Astrocyte (in vitro differentiated cells and primary cell): ENCODE data around the gene MUC6. TPM values are rescaled to one million over a fixed set of nuclear protein-coding genes. Genes with fewer than 3 reads are reported as not detected.

ENCODE experiments used
- DNase-seq: peaks from one replicate; pipeline ENCODE4 v3.0.0-alpha.2; 2010; ENCODE audit warnings: low read depth
- FAIRE-seq: peaks from 2 replicates; lab custom pipeline; 2011; peaks lifted over from hg19 to GRCh38; lab: Jason Lieb, UNC
- H2AFZ ChIP-seq: 2 replicates; pipeline ENCODE4 v1.6.0; 2012; ENCODE audit warnings: low read depth, low read length, inconsistent platforms
- H3K27ac ChIP-seq: 2 replicates; pipeline ENCODE4 v1.5.1; 2011; ENCODE audit warnings: low read depth, low read length, inconsistent platforms
- H3K27me3 ChIP-seq: 2 replicates; pipeline ENCODE4 v1.6.0; 2011; ENCODE audit warnings: low read length, inconsistent platforms; ENCODE audit not compliant: insufficient read depth
- H3K36me3 ChIP-seq: 2 replicates; pipeline ENCODE4 v1.5.1; 2011; ENCODE audit warnings: low read length, inconsistent platforms; ENCODE audit not compliant: insufficient read depth
- H3K4me1 ChIP-seq: 2 replicates; pipeline ENCODE4 v1.5.1; 2011; ENCODE audit warnings: low read length, inconsistent platforms; ENCODE audit not compliant: insufficient read depth
- H3K4me2 ChIP-seq: 2 replicates; pipeline ENCODE4 v1.6.0; 2012; ENCODE audit warnings: low read length, inconsistent platforms
- H3K4me3 ChIP-seq: 2 replicates; pipeline ENCODE4 v1.5.1; 2011; ENCODE audit warnings: low read depth, mild to moderate bottlenecking, low read length, inconsistent platforms; ENCODE audit not compliant: insufficient read depth
- H3K79me2 ChIP-seq: 2 replicates; pipeline ENCODE4 v1.6.0; 2012; ENCODE audit warnings: mild to moderate bottlenecking, low read length, inconsistent platforms; ENCODE audit not compliant: insufficient read depth
- H3K9ac ChIP-seq: 2 replicates; pipeline ENCODE4 v1.6.0; 2012; ENCODE audit warnings: mild to moderate bottlenecking, low read length, inconsistent platforms
- H3K9me3 ChIP-seq: 2 replicates; pipeline ENCODE4 v1.5.1; 2012; ENCODE audit warnings: low read depth, mild to moderate bottlenecking, low read length, inconsistent platforms; ENCODE audit not compliant: insufficient read depth
- H4K20me1 ChIP-seq: 2 replicates; pipeline ENCODE4 v1.6.0; 2012; ENCODE audit warnings: low read length, inconsistent platforms; ENCODE audit not compliant: insufficient read depth
- H3K27ac Mint-ChIP-seq: one replicate; pipeline ENCODE4 v1.8.0; 2021; ENCODE audit warnings: mild to moderate bottlenecking, mixed read lengths; ENCODE audit not compliant: unreplicated experiment
- H3K27me3 Mint-ChIP-seq: one replicate; pipeline ENCODE4 v1.8.0; 2021; ENCODE audit warnings: low read depth, mixed read lengths; ENCODE audit not compliant: unreplicated experiment
- H3K36me3 Mint-ChIP-seq: one replicate; pipeline ENCODE4 v1.8.0; 2021; ENCODE audit warnings: low read depth, mixed read lengths; ENCODE audit not compliant: unreplicated experiment
- H3K4me1 Mint-ChIP-seq: one replicate; pipeline ENCODE4 v1.8.0; 2021; ENCODE audit warnings: low read depth, mixed read lengths; ENCODE audit not compliant: unreplicated experiment
- H3K4me3 Mint-ChIP-seq: one replicate; pipeline ENCODE4 v1.8.0; 2021; ENCODE audit warnings: mild to moderate bottlenecking, moderate library complexity, mixed read lengths; ENCODE audit not compliant: unreplicated experiment
- H3K9me3 Mint-ChIP-seq: one replicate; pipeline ENCODE4 v1.8.0; 2021; ENCODE audit warnings: mild to moderate bottlenecking, mixed read lengths; ENCODE audit not compliant: unreplicated experiment
- EZH2 ChIP-seq: IDR thresholded peaks from 2 replicates; pipeline ENCODE4 v1.6.1; 2012; ENCODE audit warnings: mild to moderate bottlenecking, low read length, inconsistent platforms; ENCODE audit not compliant: insufficient read depth
- total RNA-seq: library from RNA; stranded (reverse); gene quantifications from 2 replicates; pipeline ENCODE4 v1.2.1, GENCODE V29; 2021
- TF ChIP-seq, protein P1 (sequence below): IDR thresholded peaks from 2 replicates; pipeline ENCODE4 v1.5.1; 2011; ENCODE audit warnings: low read depth, mild to moderate bottlenecking, inconsistent platforms, low read length, moderate library complexity; ENCODE audit not compliant: insufficient read depth

The MUC6 gene
- total RNA-seq, 1 donor from 2014 or later, result not detected

DNA sequence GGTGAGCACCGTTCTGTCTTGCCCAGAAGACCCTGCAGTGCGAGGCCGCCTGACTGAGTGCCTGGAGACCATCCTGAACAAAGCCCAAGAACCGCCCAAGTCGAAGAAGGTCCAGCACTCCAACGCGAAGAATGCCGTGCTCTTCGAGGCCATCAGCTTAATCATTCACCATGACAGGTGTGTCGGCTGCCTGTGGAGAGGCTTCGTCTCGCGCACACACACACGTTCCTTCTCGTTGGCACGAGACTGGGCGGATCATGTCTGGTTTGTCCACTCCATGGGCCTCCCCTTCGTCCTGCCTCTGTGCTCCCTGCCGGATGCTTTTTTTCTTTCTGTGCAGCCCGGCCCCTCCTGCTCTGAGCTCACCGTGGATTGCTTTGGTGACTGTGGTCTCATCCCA lies 51.1 kb downstream of the MUC6 start:
- Histone ChIP-seq H3K79me2 (peaks cover 3% of the 10 kb centered on the region), H3K27me3 (no peaks in the 10 kb centered on the region), H4K20me1 (peaks cover 57% of the 10 kb centered on the region), H3K36me3 (peaks cover 6% of the 10 kb centered on the region), H3K9me3 (no peaks in the 10 kb centered on the region), H2AFZ (no peak overlapping the region), H3K27ac (no peak overlapping the region), H3K4me1 (no peaks in the 10 kb centered on the region), H3K4me3 (no peak overlapping the region), H3K4me2 (no peak overlapping the region), H3K9ac (no peak overlapping the region)
- no peak overlapping the region for H3K4me3 Mint-ChIP-seq
- no peak for FAIRE-seq
- H3K27ac Mint-ChIP-seq, result no peak overlapping the region
- H3K9me3 Mint-ChIP-seq, result no peaks in the 10 kb centered on the region
- no peak for TF ChIP-seq EZH2
- TF ChIP-seq, protein P1, sequence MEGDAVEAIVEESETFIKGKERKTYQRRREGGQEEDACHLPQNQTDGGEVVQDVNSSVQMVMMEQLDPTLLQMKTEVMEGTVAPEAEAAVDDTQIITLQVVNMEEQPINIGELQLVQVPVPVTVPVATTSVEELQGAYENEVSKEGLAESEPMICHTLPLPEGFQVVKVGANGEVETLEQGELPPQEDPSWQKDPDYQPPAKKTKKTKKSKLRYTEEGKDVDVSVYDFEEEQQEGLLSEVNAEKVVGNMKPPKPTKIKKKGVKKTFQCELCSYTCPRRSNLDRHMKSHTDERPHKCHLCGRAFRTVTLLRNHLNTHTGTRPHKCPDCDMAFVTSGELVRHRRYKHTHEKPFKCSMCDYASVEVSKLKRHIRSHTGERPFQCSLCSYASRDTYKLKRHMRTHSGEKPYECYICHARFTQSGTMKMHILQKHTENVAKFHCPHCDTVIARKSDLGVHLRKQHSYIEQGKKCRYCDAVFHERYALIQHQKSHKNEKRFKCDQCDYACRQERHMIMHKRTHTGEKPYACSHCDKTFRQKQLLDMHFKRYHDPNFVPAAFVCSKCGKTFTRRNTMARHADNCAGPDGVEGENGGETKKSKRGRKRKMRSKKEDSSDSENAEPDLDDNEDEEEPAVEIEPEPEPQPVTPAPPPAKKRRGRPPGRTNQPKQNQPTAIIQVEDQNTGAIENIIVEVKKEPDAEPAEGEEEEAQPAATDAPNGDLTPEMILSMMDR, result no peak
- H3K4me1 Mint-ChIP-seq, result no peaks in the 10 kb centered on the region
- no peak for DNase-seq
- H3K27me3 Mint-ChIP-seq, result no peaks in the 10 kb centered on the region
- peaks cover 5% of the 10 kb centered on the region for H3K36me3 Mint-ChIP-seq

DNA sequence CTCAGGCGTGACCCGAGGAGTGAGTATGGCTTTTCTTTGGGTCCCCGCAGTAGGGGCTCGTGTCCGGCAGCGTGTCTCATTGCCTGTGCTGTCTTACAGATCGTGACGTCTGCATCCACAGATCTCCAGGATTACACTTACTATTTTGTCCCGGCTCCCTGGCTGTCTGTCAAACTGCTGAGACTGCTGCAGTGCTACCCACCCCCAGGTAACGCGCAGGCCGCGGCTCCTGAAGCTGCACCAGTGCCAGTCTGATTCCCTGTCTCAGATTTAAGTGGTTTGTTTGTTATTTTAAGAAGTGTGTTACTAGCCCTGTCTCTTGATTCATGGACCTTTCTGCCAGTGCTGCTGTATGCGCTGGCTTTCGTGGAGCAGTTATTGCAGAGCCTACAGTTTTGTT lies 52.0 kb downstream of the MUC6 start:
- no peak overlapping the region for H3K4me3 Mint-ChIP-seq
- FAIRE-seq (no peak), DNase-seq (no peak)
- H3K27ac ChIP-seq, result no peak overlapping the region
- peaks cover 6% of the 10 kb centered on the region for H3K36me3 ChIP-seq
- H3K4me1 Mint-ChIP-seq, result no peaks in the 10 kb centered on the region
- no peak overlapping the region for H3K27ac Mint-ChIP-seq
- H2AFZ ChIP-seq, result no peak overlapping the region
- H3K4me1 ChIP-seq, result no peaks in the 10 kb centered on the region
- H4K20me1 ChIP-seq, result peaks cover 50% of the 10 kb centered on the region
- H3K9me3 Mint-ChIP-seq, result no peaks in the 10 kb centered on the region
- H3K79me2 ChIP-seq, result peaks cover 3% of the 10 kb centered on the region
- TF ChIP-seq, protein P1, result no peak
- no peak for TF ChIP-seq EZH2
- no peak overlapping the region for H3K4me3 ChIP-seq
- H3K4me2 ChIP-seq, result no peak overlapping the region
- peaks cover 5% of the 10 kb centered on the region for H3K36me3 Mint-ChIP-seq
- no peaks in the 10 kb centered on the region for H3K27me3 ChIP-seq
- H3K27me3 Mint-ChIP-seq, result no peaks in the 10 kb centered on the region
- H3K9ac ChIP-seq, result no peak overlapping the region
- no peaks in the 10 kb centered on the region for H3K9me3 ChIP-seq

DNA sequence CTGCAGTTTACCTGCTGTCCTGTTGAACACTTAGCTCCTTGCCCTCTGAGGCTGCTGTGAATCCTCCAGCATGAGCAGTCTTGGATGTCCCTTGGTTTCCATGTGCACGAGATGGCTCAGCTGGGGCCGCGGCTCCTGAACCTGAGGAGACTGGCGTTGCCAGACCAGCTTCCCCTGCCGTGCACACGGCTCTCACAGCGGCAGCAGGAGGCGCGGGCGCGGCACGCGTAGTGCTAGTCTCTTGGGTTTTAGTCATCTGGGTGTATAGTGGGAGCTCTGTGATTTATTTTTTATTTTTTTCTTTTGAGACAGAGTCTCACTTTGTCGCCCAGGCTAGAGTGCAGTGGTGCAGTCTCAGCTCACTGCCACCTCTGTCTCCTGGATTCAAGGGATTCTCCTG lies 54.8 kb downstream of the MUC6 start:
- Histone ChIP-seq H3K79me2 (peaks cover 9% of the 10 kb centered on the region), H3K9ac (no peak overlapping the region), H2AFZ (no peak overlapping the region), H3K27me3 (no peaks in the 10 kb centered on the region), H4K20me1 (peaks cover 68% of the 10 kb centered on the region), H3K4me3 (no peak overlapping the region), H3K4me1 (peaks cover 6% of the 10 kb centered on the region), H3K36me3 (peaks cover 6% of the 10 kb centered on the region), H3K9me3 (no peaks in the 10 kb centered on the region), H3K4me2 (no peak overlapping the region), H3K27ac (no peak overlapping the region)
- Mint-ChIP-seq H3K4me3 (no peak overlapping the region), H3K27me3 (no peaks in the 10 kb centered on the region), H3K4me1 (peaks cover 3% of the 10 kb centered on the region), H3K9me3 (no peaks in the 10 kb centered on the region), H3K36me3 (peaks cover 4% of the 10 kb centered on the region), H3K27ac (no peak overlapping the region)
- no peak for FAIRE-seq
- no peak for DNase-seq
- no peak for TF ChIP-seq EZH2
- TF ChIP-seq, protein P1, result no peak
